ENCODE data around the gene BMERB1. TPM values are rescaled to one million over a fixed set of nuclear protein-coding genes. Genes with fewer than 3 reads are reported as not detected.

The BMERB1 gene
- total and polyA plus RNA-seq, 2 experiments from 2014 or later = 17.3 to 28.1 TPM

DNA sequence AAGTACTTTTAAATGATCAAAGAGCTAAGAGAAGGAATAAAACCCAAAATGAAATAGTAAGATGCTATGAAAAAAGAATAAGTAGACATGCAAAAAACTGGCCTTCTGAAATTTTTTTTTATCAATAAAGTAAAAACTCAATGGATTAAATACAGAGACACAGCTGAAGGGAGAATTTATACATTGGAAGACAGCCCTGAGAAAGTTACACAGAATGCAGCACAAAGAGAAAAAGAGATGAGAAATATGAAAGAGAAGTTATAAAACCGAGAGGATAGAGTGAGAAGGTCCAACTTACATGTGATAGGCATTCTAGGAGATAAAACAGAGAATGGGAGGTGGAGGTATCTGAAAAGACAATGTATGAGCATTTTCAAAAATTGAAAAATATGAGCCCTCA is 151.6 kb downstream of the BMERB1 start (continued):
- TF ChIP-seq, protein P1, sequence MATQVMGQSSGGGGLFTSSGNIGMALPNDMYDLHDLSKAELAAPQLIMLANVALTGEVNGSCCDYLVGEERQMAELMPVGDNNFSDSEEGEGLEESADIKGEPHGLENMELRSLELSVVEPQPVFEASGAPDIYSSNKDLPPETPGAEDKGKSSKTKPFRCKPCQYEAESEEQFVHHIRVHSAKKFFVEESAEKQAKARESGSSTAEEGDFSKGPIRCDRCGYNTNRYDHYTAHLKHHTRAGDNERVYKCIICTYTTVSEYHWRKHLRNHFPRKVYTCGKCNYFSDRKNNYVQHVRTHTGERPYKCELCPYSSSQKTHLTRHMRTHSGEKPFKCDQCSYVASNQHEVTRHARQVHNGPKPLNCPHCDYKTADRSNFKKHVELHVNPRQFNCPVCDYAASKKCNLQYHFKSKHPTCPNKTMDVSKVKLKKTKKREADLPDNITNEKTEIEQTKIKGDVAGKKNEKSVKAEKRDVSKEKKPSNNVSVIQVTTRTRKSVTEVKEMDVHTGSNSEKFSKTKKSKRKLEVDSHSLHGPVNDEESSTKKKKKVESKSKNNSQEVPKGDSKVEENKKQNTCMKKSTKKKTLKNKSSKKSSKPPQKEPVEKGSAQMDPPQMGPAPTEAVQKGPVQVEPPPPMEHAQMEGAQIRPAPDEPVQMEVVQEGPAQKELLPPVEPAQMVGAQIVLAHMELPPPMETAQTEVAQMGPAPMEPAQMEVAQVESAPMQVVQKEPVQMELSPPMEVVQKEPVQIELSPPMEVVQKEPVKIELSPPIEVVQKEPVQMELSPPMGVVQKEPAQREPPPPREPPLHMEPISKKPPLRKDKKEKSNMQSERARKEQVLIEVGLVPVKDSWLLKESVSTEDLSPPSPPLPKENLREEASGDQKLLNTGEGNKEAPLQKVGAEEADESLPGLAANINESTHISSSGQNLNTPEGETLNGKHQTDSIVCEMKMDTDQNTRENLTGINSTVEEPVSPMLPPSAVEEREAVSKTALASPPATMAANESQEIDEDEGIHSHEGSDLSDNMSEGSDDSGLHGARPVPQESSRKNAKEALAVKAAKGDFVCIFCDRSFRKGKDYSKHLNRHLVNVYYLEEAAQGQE (IDR thresholded peaks at IDR 0.05; ENCODE audit: unreplicated experiment) = no peak

DNA sequence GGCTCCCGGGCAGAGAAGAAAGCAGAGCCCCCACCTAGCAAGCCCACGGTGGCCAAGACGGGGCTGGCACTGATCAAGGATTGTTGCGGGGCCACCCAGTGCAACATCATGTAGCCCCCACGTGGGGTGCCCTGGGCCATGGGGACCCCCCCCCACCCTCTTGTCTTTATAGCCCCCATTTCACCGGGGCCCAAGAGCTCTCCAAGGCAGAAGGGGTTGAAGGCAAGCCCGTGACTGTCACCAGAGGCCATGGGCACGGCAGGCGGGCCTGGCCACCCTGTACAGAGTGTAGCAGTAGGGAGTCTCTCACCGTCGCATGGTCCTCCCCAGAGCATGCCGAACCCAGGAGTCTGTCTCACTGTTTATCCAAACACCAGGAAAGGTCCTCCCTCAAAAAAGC is 152.3 kb downstream of the BMERB1 start:
- no peak for DNase-seq (ENCODE audit: low spot score)
- no peak for ATAC-seq
- TF ChIP-seq EZH2phosphoT487 (IDR thresholded peaks at IDR 0.05; ENCODE audit: unreplicated experiment) (no peak), ZNF331 (CRISPR knock-in tag; IDR thresholded peaks at IDR 0.05; ENCODE audit: low read depth) (no peak), ETS1 (IDR thresholded peaks at IDR 0.05) (no peak), POLR2AphosphoS5 (IDR thresholded peaks at IDR 0.05; ENCODE audit: low read depth) (no peak), JUNB (IDR thresholded peaks at IDR 0.05; ENCODE audit: unreplicated experiment) (no peak), ZNF462 (CRISPR knock-in tag; IDR thresholded peaks at IDR 0.05) (no peak), ZNF114 (CRISPR knock-in tag; IDR thresholded peaks at IDR 0.05) (no peak), STAT1 (IDR thresholded peaks at IDR 0.05; ENCODE audit: unreplicated experiment) (no peak), NANOG (IDR thresholded peaks at IDR 0.05; ENCODE audit: borderline replicate concordance) (no peak), EZH2 (IDR thresholded peaks at IDR 0.05; ENCODE audit: low read depth, unreplicated experiment) (no peak)
- TF ChIP-seq, protein P1 (IDR thresholded peaks at IDR 0.05; ENCODE audit: unreplicated experiment) = no peak

More for the DNA sequence above, 152.3 kb downstream of the BMERB1 start:
- H3K9me3 Mint-ChIP-seq = peaks cover 43% of the 10 kb centered on the region
- H3K4me1 Mint-ChIP-seq = no peaks in the 10 kb centered on the region
- Histone ChIP-seq H3K36me3 (ENCODE audit: insufficient read depth) (no peaks in the 10 kb centered on the region), H3K4me2 (no peak overlapping the region), H3K79me2 (replicated peaks; ENCODE audit: insufficient read depth) (no peaks in the 10 kb centered on the region), H3K9me2 (ENCODE audit: insufficient read depth) (no peaks in the 10 kb centered on the region), H3F3A (replicated peaks; ENCODE audit: low read depth) (no peaks in the 10 kb centered on the region), H3K27ac (ENCODE audit: low read depth) (no peak overlapping the region), H3K4me1 (ENCODE audit: insufficient read depth) (no peaks in the 10 kb centered on the region), H3K4me3 (no peak overlapping the region), H3K27me3 (ENCODE audit: insufficient read depth) (no peaks in the 10 kb centered on the region), H2AFZ (no peak overlapping the region), H4K20me1 (replicated peaks; ENCODE audit: insufficient read depth) (no peaks in the 10 kb centered on the region)
- H3K36me3 Mint-ChIP-seq (ENCODE audit: low read depth) = peaks cover 76% of the 10 kb centered on the region
- H3K27me3 Mint-ChIP-seq (ENCODE audit: insufficient read depth, low read depth, poor library complexity) = peaks cover 1% of the 10 kb centered on the region
- no peak overlapping the region for H3K27ac Mint-ChIP-seq
- H3K4me3 Mint-ChIP-seq = no peak overlapping the region
